Measurements from ENCODE around the gene KCNQ1OT1. TPM values are rescaled to one million over a fixed set of nuclear protein-coding genes. Genes with fewer than 3 reads are reported as not detected.

The KCNQ1OT1 gene
- total and polyA plus RNA-seq, 9 of the 15 experiments (the other 6 are each of a cell fraction or from before 2014, with no cell fraction given), result 0.04 to 2.3 (median 0.74) TPM

- TF ChIP-seq AFF4 (CRISPR knock-in tag; IDR thresholded peaks at IDR 0.05) (peak; percentile 97), FUS (optimal IDR thresholded peaks at IDR 0.05; ENCODE audit: low read depth, low read length) (peak; percentile 20), CXXC5 (CRISPR knock-in tag; IDR thresholded peaks at IDR 0.05) (peak; percentile 88), CREB3L1 (IDR thresholded peaks at IDR 0.05; ENCODE audit: borderline replicate concordance, low read depth) (peak; percentile 100), ESRRA (IDR thresholded peaks at IDR 0.05; ENCODE audit: borderline replicate concordance, low read depth) (peak; percentile 69; the same call in 1 of the 2 replicates), SAFB (IDR thresholded peaks at IDR 0.05; ENCODE audit: borderline replicate concordance, low read depth, low read length) (0 out of 2 replicates have a peak, but pooled peaks have one; percentile 27), TARDBP (IDR thresholded peaks at IDR 0.05) (peak; percentile 82; the same call in 1 of the 2 replicates), SFPQ (IDR thresholded peaks at IDR 0.05; ENCODE audit: low read depth, low read length) (no peak), TFE3 (CRISPR knock-in tag; IDR thresholded peaks at IDR 0.05) (no peak), CBX1 (IDR thresholded peaks at IDR 0.05; ENCODE audit: low read depth) (peak; percentile 67; the same call in 1 of the 2 replicates), HNRNPL (IDR thresholded peaks at IDR 0.05; ENCODE audit: low read depth, low read length) (peak; percentile 93), ZFX (CRISPR knock-in tag; IDR thresholded peaks at IDR 0.05) (peak; percentile 93), RCOR1 (IDR thresholded peaks at IDR 0.05; ENCODE audit: borderline replicate concordance in 1 of 2, low read depth in 2 of 2, low read length in 2 of 2) (peak in 1 of 2 experiments; percentile 35; a peak in 1 of 4 replicates), GTF2E2 (tag; IDR thresholded peaks at IDR 0.05) (0 out of 2 replicates have a peak, but pooled peaks have one; percentile 65), DMBX1 (CRISPR knock-in tag; IDR thresholded peaks at IDR 0.05; ENCODE audit: borderline replicate concordance) (no peak), HMG20B (CRISPR knock-in tag; IDR thresholded peaks at IDR 0.05) (no peak), SOX6 (IDR thresholded peaks at IDR 0.05) (0 out of 2 replicates have a peak, but pooled peaks have one; percentile 13), EP400 (IDR thresholded peaks at IDR 0.05) (peak; percentile 97)
These were observed at the start of gene KCNQ1OT1 (continued) for GRCh38 chr11:2699531-2700414.
